ENCODE data around the gene MIA2.

GRCh38 chr14:39184628-39185255 is 49.0 kb upstream of the MIA2 start:
- TF ChIP-seq GATA2 (IDR thresholded peaks at IDR 0.05; ENCODE audit: low read depth, low read length) (no peak), GATA3 (IDR thresholded peaks at IDR 0.05; ENCODE audit: low read depth, low read length) (no peak)
